ENCODE measurements around the gene TSC2. TPM values are rescaled to one million over a fixed set of nuclear protein-coding genes. Genes with fewer than 3 reads are reported as not detected.

TSC2 gene
- total and polyA plus RNA-seq, 8 donors = 40.8 to 369 (median 76.0) TPM

- Histone ChIP-seq H3K27ac (peak overlapping the region in 4 of 5 donors; percentile 80 to 89 (median 82)), H3K9me3 (no peaks in the 10 kb centered on the region), H3K4me1 (peaks cover 48 to 77% (median 68%) of the 10 kb centered on the region in 4 donors), H3K4me3 (peak overlapping the region; percentile 77 to 99 (median 98)), H3K36me3 (peaks cover 11 to 26% (median 15%) of the 10 kb centered on the region in 4 donors), H3K27me3 (no peaks in the 10 kb centered on the region)
- 86 to 90% (median 88%) methylated on average over 21 of the region's 21 CpGs for WGBS, 5 donors
- no peak for DNase-seq
- intact Hi-C loops (cut with DNase I; ENCODE audit: low total_unique reads) = no loop called here
- TF ChIP-seq POLR2AphosphoS5 (IDR thresholded peaks at IDR 0.05) (no peak), POLR2A (IDR thresholded peaks at IDR 0.05) (no peak), EP300 (IDR thresholded peaks at IDR 0.05) (no peak)
- TF ChIP-seq, protein P1, sequence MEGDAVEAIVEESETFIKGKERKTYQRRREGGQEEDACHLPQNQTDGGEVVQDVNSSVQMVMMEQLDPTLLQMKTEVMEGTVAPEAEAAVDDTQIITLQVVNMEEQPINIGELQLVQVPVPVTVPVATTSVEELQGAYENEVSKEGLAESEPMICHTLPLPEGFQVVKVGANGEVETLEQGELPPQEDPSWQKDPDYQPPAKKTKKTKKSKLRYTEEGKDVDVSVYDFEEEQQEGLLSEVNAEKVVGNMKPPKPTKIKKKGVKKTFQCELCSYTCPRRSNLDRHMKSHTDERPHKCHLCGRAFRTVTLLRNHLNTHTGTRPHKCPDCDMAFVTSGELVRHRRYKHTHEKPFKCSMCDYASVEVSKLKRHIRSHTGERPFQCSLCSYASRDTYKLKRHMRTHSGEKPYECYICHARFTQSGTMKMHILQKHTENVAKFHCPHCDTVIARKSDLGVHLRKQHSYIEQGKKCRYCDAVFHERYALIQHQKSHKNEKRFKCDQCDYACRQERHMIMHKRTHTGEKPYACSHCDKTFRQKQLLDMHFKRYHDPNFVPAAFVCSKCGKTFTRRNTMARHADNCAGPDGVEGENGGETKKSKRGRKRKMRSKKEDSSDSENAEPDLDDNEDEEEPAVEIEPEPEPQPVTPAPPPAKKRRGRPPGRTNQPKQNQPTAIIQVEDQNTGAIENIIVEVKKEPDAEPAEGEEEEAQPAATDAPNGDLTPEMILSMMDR (IDR thresholded peaks at IDR 0.05) = no peak
Observed at GRCh38 chr16:2045965-2046892, 1.6 kb upstream of the TSC2 start.

DNA sequence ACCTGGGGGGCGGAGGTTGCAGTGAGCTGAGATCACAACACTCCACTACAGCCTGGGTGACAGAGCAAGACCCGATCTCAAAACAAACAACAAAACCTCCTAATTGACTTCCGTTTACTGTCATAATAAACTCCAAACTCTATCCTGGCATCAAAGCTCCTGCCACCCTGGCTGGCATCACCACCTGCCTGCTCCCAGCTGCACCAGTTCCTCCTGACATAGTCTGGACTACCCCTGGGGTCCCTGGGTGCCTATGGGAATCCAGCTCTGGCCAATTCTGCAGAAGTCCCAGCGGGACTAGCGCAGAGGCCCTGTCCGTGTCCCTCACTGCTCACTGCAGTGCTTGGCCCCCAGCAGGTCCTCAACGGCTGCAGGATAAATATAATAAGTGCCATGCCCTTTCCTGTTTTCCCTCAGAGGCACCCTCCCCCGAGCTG lies 874 bp upstream of the TSC2 start:
- peaks cover 12 to 33% (median 21%) of the 10 kb centered on the region in 4 donors for H3K36me3 ChIP-seq
- peaks cover 41 to 70% (median 62%) of the 10 kb centered on the region in 4 donors for H3K4me1 ChIP-seq
- H3K4me3 ChIP-seq = peak overlapping the region; percentile 77 to 99 (median 98)
- WGBS, 5 donors = 15 to 19% (median 18%) methylated on average over 8 of the region's 8 CpGs
- TF ChIP-seq, protein P1 (IDR thresholded peaks at IDR 0.05) = no peak
- peak in 1 of 3 donors; percentile 21 for TF ChIP-seq POLR2AphosphoS5 (IDR thresholded peaks at IDR 0.05)
- TF ChIP-seq POLR2A (IDR thresholded peaks at IDR 0.05) = no peak
- TF ChIP-seq EP300 (IDR thresholded peaks at IDR 0.05) = no peak
- DNase-seq = no peak
- peak overlapping the region; percentile 67 to 89 (median 80) for H3K27ac ChIP-seq
- no peaks in the 10 kb centered on the region for H3K27me3 ChIP-seq
- no peaks in the 10 kb centered on the region for H3K9me3 ChIP-seq
- intact Hi-C loops (cut with DNase I; ENCODE audit: low total_unique reads) = no loop called here

GRCh38 chr16:2048116-2048543 lies 345 bp downstream of the TSC2 start:
- H3K27me3 ChIP-seq = no peaks in the 10 kb centered on the region
- peaks cover 31 to 58% (median 50%) of the 10 kb centered on the region in 4 donors for H3K4me1 ChIP-seq
- no peak for TF ChIP-seq EP300 (IDR thresholded peaks at IDR 0.05)
- TF ChIP-seq POLR2AphosphoS5 (IDR thresholded peaks at IDR 0.05) = no peak
- TF ChIP-seq, protein P1 (IDR thresholded peaks at IDR 0.05) = no peak
- no peak for DNase-seq
- peaks cover 16 to 44% (median 34%) of the 10 kb centered on the region in 4 donors for H3K36me3 ChIP-seq
- WGBS, 5 donors = 0 to 3% (median 1%) methylated on average over 12 to 30 of the region's 30 CpGs
- H3K9me3 ChIP-seq = no peaks in the 10 kb centered on the region
- H3K27ac ChIP-seq = peak overlapping the region; percentile 80 to 89 (median 81)
- intact Hi-C loops (cut with DNase I; ENCODE audit: low total_unique reads) = no loop called here
- H3K4me3 ChIP-seq = peak overlapping the region; percentile 77 to 99 (median 98)

- no peaks in the 10 kb centered on the region for H3K27me3 ChIP-seq
- no peaks in the 10 kb centered on the region for H3K9me3 ChIP-seq
- no peak overlapping the region for H3K4me3 ChIP-seq
- peaks cover 38 to 80% (median 78%) of the 10 kb centered on the region in 4 donors for H3K36me3 ChIP-seq
- DNase-seq = no peak
- intact Hi-C loops (cut with DNase I; ENCODE audit: low total_unique reads) = no loop called here
- H3K4me1 ChIP-seq = peaks cover 16 to 23% (median 21%) of the 10 kb centered on the region in 4 donors
- no peak overlapping the region for H3K27ac ChIP-seq
- TF ChIP-seq EP300 (IDR thresholded peaks at IDR 0.05) = no peak
- no peak for TF ChIP-seq POLR2A (IDR thresholded peaks at IDR 0.05)
- no peak for TF ChIP-seq POLR2AphosphoS5 (IDR thresholded peaks at IDR 0.05)
- TF ChIP-seq, protein P1 (IDR thresholded peaks at IDR 0.05) = no peak
- WGBS, 5 donors = 93 to 97% (median 96%) methylated on average over 21 of the region's 21 CpGs; no CpG with 5 or more reads in 1 of the 5 donors
Observed at GRCh38 chr16:2053211-2053610, 5.4 kb downstream of the TSC2 start.
